T-helper 9 cell (primary cell): ENCODE measurements around the gene TNC.

Experiments used
- DNase-seq: peaks from one replicate; pipeline ENCODE4 v3.0.0-alpha.2; 2020
- total RNA-seq, 2 donors: gene quantifications; one replicate each; lab custom pipeline; 2026; lab: John Stamatoyannopoulos, UW

TNC gene
- total RNA-seq: 0 to 0.07 reads per million in 2 donors

DNA sequence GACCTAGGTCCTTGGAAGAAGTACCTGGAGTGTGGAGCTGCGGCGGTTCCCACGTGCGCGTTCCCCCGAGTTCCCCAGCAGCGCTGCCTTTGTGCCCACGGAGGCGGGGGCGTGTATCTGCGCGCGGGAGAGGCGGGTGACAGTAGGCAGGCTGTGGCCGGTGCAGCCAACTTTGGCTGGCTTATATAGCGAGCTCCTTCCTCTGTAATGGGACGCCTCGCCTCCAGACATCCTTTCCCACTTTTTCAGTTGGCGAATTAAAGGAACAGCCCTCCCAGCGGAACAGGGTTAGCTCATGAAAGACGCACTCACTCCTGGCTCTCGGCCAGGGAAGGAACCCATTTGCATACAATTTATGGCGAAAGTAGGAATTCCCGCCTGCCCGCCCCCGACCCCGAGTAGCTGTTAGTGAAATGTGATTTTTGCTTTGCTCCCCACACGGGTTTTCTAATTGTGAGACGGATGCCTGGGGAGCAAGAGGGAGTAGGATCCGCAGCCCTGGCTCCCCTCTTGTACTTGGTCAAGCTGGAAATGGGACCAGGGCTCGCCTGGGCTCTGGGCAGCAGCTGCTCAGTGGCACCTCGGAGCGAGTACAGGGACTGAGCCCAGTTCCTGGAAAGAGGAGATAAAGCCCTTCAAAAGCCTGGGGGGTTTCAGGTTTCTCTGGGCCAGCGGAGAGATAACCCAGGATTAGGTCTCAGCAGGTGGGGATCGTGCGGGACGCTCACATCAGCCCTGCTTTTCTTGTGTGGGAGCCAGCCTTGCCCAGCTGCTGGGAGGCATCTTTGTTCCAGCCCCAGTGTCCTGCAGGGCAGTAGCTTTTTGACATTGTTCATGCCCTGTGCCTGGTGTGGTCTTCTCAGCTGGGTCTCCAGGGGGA is at the start of gene TNC:
TNC (minus strand) TSS at position 159 of the 880 bp plus-strand sequence. CDS start 27,139 bp downstream, outside the sequence.
- no peak for DNase-seq

DNA sequence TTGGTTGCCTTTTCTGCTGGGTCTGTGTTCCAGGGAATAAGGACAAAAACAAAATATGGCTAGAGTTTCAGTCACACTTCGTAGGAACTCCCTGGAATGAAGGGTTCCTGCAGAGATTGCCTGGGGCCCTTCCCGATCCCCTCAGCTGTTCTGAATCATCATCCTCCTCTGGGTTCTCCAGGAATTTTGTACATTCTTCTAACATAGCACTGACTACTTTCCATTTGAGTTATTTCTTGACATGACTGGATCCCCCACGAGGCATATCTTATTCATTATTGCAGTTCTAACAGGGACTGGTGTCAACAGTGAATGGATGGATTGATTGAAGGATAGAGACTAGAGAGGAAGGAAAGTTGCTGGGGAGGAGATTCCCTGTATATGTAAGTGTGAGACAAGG is 49.2 kb upstream of the TNC start:
- DNase-seq: no peak

DNA sequence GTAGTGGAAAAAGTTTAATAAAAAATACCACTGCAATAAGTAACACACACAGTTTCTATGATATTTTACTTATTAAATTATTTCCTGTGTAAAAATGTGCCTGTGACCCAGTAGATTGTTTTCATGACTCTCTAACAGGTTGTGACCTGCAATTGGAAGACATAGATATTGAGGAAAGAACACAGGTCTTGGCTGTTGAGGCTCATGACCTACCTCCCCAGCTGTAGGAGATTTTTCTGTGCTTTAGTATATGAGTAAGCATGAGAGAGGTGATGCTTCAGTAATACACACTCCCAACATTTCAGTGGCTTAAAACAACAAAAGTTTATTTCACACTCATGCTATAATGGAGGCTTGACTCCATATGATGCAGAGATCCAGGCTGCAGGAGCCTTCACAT is 47.3 kb upstream of the TNC start:
- no peak for DNase-seq

DNA sequence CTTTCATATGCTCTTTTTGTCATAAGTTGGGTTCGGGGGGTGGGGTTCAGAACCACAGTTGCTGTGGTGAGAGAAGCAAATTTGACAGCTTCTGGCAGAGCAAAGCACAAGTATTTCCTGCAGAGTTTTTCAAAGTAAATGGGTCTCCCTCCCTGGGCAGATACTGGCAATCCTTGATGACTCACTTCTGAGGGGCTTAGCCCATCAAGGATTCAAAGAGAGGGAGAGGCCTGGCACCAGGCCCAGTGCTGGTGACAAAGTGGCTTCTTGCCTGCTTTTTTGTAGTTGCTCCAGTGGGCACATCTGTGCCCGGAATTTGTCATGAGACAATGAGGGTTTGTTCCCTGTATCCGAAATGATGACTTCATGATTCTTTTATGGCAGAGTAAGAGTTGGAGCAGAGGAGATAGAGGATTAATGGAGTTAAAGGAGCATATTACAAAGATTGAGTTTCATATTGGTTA is 46.6 kb upstream of the TNC start:
- no peak for DNase-seq

DNA sequence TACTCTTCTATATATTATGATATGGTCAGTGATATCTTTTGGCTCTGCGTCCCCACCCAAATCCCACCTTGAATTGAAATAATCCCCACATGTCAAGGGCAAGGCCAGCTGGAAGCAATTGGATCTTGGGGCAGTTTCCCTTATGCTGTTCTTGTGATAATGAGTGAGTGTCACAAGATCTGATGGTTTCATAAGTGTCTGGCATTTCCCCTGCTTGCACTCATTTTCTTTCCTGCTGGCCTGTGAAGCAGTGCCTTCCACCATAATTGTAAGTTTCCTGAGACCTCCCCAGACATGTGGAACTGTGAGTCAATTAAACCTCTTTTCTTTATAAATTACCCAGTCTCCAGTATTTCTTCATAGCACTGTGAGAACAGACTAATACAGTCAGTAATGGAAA is 45.0 kb upstream of the TNC start:
- no peak for DNase-seq

DNA sequence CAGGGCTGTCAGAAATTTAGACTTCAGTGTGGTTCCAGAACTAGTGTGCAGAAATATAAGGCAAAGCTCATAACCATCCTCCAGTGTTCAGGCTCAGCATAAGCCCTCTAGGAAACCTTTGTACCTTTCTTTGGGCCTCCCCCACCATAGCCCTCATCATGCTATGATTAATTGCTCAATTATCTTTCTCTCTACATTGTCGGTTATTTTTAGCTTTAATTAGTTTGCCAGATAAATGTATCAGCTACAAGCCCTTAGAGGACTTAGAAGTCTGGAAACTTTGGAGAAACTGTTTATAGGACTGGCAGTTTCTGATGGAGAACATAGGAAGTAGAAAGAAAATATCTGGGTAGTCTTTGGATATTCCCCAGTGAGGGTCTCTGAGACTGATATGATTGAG is 43.5 kb upstream of the TNC start:
- no peak for DNase-seq

DNA sequence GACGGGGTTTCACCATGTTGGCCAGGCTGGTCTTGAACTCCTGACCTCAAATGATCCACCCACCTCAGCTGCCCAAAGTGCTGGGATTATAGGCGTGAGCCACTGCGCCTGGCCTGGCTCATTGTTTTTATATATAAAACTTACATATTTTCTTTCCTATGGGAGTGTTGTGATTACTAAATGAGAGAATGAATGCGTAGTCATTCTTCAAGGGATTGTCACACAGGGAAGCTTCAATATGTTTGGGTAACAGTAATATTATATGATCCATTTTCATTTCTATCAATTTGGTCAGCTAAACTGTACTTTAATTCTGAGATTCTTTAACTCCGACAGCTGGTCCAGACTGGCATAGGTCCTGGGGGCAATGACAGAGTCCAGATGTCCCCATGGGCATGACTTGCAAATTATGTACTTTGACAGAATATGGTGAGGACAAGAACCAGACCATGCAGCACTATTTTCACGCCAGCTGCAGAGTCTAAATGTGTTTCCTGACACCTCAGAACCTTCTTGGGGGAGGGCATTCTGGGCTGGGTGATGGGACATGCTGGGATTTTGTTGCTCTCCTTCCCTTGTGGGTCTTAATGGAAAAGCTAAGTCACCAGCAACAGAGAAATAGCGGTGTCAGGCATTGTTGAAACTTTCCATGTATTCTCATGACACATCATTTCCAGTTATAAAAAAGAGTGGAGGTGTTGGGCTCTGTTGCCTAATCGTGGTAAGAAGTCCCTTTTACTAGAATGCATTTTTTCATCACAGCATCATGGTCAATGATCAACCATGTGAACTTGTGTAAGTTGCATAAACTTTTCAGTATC is 40.9 kb upstream of the TNC start:
- DNase-seq: no peak

DNA sequence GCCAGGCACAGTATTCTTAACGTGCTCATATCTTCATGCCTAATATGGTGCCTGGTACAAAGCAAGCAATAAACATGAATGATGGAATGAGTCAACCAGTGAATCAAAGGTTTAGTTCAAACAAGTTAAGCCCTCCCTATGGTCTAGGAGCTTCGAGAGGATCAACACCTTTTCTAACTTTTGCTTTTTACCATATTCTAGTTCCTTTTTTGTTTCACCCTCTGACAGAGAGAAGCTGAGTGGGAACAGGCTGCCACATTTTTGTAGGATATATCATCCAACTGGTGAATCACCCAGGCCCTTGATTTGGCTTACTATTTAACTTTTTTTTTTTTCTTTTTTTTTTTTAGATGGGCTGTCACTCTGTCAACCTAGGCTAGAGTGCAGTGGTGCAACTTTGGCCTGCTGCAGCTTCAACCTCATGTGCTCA is 39.3 kb upstream of the TNC start:
- no peak for DNase-seq

DNA sequence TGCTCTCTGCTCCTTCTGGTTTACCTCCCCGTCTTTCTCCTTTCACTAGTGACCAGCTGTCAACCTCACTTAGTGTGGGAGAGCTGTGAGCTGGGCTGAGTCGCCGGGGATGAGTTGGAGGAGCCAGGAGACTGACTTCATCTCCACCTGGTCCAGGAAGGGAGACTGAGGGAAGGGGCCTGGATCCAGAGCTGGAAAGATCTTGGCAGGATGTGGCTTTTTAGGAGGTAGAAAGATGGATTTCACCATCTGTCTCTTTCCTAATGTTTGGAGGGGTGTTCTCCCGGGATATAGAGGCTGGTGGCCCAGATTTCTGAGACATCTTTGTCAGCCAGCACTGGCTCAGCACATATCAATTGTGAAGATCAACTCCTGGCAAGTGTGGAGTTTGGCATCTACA is 37.1 kb upstream of the TNC start:
- no peak for DNase-seq

DNA sequence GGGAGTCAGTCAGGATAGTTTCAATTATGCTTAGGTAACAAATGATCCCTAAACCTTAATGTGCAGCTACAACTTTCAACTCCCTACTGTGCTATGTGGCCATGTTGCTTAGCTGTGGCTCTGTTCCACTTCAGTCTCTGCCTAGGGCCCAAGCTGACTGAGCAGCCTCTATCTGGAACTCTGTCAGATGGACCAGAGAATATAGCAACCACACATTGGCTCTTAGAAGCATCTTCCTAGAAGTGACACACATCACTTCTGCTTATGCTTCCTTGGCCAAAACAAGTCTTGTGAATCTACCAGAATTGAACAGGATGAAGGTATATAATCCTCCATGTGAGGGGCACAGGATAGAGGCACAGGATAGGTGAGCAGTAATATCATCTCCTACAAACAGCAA is 36.7 kb upstream of the TNC start:
- DNase-seq: no peak

DNA sequence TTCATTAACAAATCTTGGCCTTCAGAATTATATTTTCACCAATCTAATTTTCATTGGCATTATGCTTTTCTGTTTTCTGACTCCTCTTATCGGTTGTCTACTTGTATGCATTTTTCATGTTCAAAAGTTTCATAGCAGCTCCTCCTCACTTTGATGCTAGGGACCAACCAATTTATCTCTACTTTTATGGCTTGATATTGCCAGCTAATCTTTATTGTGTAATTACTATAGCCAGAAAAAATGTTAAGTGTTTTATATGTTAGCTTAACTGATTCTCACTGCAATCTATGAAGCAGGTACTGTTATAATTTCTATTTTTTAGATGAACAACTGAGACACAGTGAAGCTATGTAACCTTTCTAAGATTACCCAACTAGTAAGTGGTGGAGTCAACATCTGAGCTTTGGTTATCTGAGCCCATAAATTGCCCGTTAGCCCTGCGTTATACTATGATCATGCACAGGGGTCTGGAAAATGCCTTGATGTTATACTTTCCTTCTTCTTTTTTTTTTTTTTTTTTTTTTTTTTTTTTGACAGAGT is 34.4 kb upstream of the TNC start:
- no peak for DNase-seq

DNA sequence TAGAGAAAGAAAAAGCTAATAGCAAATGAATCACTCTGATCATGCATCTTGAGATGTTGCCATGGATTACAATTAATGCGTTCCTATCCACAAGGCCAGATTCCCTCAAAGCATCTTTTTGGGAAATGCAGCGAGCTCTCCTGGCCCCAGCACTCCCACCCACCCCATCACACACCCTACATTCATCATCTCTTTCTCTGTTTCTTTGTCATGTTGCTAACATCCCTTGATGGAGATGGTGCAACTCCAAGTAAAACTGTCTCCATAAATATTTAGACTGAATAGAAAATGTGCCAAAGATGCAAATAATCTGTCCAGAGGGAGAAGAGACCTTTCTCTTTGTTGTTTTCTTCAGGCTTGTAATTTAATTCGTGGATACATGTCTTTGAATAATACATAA is 30.8 kb upstream of the TNC start:
- DNase-seq: no peak

DNA sequence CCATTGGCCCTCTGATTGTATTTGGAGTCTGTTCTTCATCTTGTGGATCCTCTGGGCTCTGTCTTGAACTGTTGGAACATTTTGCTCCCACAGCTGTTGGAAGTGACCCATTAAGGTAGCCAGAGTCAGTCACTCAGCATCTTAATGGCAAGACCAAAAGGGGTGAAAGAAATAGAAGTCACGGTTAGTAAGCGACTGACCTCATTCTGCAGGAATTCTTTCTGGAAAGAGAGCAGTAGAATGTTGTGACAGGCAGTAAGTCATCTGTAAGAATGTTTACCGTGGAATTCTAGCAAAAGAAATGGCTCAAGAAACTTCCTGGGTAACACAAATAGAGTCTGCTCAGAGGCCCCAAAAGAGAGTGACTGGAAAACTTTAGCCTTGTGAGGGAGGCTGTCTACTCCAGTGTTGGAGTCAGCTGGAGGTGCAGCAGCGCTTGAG is 28.6 kb upstream of the TNC start:
- DNase-seq: no peak

DNA sequence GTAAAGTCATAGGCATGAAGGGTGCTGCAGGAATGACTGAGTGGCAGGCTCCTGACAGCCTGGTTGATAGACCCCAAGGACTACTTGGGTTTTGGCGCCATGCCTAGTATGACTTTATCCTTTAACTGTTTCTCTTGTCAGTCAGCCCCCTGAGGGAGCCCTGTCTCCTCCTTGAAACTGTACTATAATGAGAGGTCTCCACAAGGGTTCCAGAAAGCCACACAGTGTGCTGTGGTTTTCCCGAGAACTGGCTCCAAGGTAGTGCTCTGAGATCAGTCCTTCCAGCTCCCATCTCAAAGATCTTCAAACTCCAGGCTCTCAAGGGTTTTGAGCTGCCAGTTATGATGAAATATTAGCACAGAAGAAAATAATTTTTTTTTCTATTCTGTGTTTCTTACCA is 26.7 kb upstream of the TNC start:
- no peak for DNase-seq

DNA sequence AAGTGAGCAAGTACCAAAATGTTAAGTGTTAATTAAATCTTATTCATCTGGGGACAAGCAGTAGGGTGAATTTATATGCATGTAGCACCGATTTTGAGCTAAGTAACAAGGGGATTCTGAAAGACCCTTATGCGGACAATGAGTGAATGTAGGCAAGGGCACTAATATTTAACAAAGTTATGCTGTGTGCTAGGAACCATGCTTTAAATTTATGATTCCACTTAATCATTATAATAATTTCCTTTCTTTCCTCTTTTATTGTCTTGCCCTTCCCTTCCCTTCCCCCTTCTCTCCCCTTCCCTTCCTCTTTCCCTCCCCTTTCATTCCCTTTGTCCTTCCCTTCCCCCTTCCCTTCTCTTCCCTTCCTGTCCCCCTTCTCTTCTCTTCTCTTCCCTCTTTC is 25.7 kb upstream of the TNC start:
- DNase-seq: no peak

DNA sequence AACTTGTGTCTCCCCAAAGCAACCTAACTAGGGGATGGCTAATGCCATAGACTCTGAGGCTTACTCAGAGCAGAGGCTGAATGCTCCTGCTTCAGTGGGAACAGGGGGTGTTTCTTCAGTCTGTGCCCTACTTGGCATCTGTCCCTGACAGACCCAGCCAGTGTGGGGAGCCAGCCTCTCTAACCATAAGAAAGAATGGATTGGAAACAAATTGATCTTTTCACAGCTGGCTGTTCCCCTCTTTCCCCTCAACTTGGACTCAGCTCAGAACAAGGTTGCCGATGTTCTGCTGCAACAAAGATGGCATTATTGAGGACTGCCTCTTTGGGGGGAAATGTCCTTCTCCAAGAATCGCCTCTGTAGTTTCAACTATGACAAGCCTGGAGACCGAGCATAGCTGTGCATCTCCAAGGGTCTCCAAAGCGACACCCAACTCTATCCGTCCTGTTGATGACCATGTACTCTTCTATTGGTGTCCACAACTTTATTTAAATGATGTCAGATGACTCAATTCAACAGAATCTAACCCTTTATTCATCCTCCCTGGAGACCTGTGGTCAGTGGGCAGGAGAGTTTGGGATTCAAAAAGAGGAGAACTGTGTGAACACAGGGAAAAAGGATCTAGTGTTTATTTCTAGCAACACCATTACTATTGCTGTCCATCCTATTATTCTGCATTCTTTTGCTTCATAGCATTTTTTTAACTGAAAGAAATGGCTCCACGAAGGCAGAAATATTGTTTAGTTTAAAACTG is 24.7 kb upstream of the TNC start:
- no peak for DNase-seq

DNA sequence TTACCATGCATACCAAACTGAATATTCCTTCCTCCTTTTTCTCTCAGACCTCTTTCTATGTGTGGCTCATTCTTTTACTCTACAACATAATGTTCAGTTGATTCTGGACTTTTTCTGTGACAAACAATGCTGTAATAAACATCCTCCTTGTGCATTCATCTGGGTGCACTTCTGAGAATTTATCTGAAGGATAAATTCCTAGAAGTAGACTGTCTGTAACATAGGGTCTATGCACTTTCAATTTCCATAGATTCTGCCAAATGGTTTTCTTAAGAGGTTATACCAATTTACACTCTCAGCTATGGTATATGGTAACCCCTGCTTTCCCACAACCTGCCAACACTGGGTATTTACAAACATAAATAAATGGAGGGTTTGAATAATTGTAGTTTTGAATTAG is 24.1 kb upstream of the TNC start:
- no peak for DNase-seq

DNA sequence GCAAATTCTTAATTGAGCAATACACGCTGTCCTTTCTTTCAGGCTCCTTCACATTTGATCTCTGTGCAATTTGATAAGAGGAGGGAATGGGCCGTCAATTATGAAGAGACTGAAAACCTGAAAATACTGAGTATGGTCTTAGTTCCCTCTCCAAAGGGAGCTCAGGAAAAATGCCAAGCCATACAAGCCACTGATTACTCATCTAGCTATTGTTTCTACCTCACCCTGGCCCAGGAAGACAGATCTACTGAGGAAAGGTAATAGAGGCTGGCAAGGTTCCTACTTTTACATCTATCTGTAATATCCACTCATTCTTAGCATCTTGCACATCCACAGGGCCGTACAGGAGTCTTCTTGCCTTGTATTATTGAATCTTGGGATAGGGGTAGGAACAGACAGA is 23.7 kb upstream of the TNC start:
- no peak for DNase-seq

DNA sequence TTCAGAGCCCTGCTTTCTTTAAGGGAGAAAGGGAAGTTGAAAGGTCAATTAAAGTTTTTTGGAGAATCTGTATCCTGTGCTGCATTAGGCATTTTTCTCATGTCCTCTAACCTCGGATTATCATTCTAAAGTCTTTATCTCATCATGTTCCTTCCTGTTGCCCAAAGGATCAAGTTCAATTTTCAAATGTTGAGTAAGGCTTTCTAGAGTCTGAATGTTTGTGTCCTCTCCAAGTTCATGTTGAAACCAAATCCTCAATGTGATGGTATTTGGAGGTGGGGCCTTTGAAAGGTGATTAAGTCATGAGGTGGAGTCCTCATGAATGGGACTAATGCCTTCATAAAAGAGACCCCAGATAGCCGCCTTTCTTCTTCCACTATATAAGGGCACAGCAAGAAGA is 20.2 kb upstream of the TNC start:
- no peak for DNase-seq

DNA sequence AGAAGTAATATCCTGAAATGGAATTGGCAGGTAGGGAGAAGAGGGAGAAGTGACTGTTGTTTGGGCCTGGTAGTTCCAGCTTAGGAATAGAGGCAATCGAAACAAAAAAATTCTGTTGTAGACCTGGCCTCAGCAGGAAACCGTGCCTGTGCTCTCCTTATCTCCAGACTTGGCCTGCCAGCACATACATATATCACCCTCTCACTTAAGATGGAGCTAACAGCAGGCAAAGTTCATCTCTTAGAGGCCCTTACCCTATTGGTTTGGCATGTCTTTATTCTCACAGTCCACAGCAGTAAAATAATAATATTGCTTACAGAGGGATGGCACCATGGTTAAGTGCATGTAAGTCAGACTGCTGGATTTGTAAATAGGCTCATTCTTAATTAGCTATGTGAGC is 19.6 kb upstream of the TNC start:
- DNase-seq: no peak

DNA sequence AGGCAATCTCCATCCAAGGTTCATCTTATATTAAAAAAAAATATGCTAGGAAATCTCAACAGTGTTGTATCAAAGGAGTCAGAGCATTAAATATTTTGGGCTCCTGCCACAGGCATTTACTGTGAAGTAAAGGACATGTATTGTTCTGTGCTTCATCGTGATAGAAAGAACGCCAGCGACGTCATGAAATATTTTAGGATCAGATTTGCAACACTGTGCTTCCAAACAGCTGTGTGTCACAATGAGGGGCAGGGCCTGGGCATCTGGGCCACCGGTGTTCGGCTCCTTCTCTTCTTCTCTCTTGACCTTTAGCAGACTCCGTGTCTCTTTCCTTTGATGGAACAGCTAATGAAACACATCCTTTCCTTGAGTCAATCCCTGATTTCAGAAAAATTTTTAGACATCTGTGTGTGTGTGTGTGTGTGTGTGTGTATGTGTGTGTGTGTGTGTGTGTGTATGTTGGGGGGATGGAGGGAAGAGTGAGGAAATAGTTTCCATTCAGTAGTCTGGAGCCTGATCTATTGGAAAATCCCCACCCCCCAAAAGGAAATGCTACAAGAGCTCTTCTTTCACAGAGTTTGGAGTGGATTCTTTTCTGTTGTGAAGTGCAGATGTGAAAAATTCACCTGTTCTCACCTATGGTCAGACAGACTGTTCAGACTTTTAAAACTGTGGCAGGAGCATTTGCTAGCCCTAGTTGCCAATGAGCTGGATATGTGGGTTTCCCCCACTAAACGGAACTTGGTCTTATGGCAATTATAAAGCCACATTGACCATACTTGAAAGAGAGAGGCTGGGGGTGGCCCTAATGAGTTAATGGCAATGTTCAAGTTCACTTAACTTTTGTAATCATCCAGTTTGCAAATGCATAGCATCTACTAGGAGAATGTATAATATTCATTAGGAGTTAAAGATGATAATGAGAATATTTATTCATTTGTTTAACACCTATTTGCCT is 18.1 kb upstream of the TNC start:
- no peak for DNase-seq

DNA sequence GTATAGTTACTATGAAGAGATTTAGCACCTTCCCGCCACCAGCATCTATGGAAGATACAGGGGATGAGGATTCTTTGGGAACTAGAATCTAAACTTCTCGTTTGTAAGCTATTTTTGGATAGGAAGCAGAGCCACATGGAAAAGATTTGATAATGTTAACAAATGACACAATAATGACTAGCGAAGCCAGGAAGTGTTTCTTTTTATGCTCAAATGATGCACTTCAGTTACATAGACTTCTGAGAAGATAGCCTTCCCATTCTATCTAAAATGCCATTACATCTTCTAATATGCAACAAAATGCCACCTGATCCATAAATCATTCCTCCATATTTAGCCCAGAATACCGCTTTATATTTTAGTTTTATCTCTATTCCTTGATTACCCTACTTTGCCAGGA is 17.0 kb upstream of the TNC start:
- no peak for DNase-seq
